Duodenal mucosa (tissue), 2 donors: ENCODE data around the gene ST8SIA6.

Source experiments
- H3K27ac ChIP-seq: one replicate; pipeline ENCODE4 v1.7.0; 2013; ENCODE audit warnings: low read depth, low read length
- H3K27me3 ChIP-seq, 2 donors: one replicate each; pipeline ENCODE4 v1.7.0; 2013; ENCODE audit warnings: low read length in 2 of 2, control low read depth in 1 of 2; ENCODE audit not compliant: insufficient read depth in 2 of 2, control insufficient read depth in 1 of 2
- H3K36me3 ChIP-seq, 2 donors: one replicate each; pipeline ENCODE4 v1.7.0; 2013; ENCODE audit warnings: low read length in 2 of 2, control low read depth in 1 of 2; ENCODE audit not compliant: insufficient read depth in 2 of 2, control insufficient read depth in 1 of 2
- H3K4me1 ChIP-seq, 2 donors: one replicate each; pipeline ENCODE4 v1.7.0; 2013; ENCODE audit warnings: low read length in 2 of 2, control low read depth in 1 of 2; ENCODE audit not compliant: insufficient read depth in 2 of 2, control insufficient read depth in 1 of 2
- H3K4me3 ChIP-seq, 2 donors: one replicate each; pipeline ENCODE4 v1.7.0; 2013; ENCODE audit warnings: low read length in 2 of 2, low read depth in 1 of 2
- H3K9ac ChIP-seq, 2 donors: one replicate each; pipeline ENCODE4 v1.7.0; 2013; ENCODE audit warnings: low read length in 2 of 2, low read depth in 1 of 2
- H3K9me3 ChIP-seq, 2 donors: one replicate each; pipeline ENCODE4 v1.7.0; 2013; ENCODE audit warnings: low read length in 2 of 2, control low read depth in 1 of 2; ENCODE audit not compliant: control insufficient read depth in 1 of 2

ST8SIA6 gene

GRCh38 chr10:17375936-17376584 is 78.3 kb downstream of the ST8SIA6 start:
- Histone ChIP-seq H3K4me3 (no peak overlapping the region), H3K9ac (no peak overlapping the region), H3K36me3 (no peaks in the 10 kb centered on the region), H3K9me3 (no peaks in the 10 kb centered on the region), H3K27me3 (no peaks in the 10 kb centered on the region), H3K4me1 (peaks cover 0 to 5% of the 10 kb centered on the region in 2 donors), H3K27ac (no peak overlapping the region)

GRCh38 chr10:17368708-17369272 is 85.6 kb downstream of the ST8SIA6 start:
- no peaks in the 10 kb centered on the region for H3K9me3 ChIP-seq
- no peaks in the 10 kb centered on the region for H3K36me3 ChIP-seq
- no peak overlapping the region for H3K9ac ChIP-seq
- H3K4me1 ChIP-seq, result no peaks in the 10 kb centered on the region
- no peaks in the 10 kb centered on the region for H3K27me3 ChIP-seq
- no peak overlapping the region for H3K27ac ChIP-seq
- H3K4me3 ChIP-seq, result no peak overlapping the region

GRCh38 chr10:17366705-17367104 is 87.7 kb downstream of the ST8SIA6 start:
- H3K4me3 ChIP-seq, result no peak overlapping the region
- H3K27ac ChIP-seq, result no peak overlapping the region
- H3K36me3 ChIP-seq, result no peaks in the 10 kb centered on the region
- no peaks in the 10 kb centered on the region for H3K9me3 ChIP-seq
- no peaks in the 10 kb centered on the region for H3K4me1 ChIP-seq
- no peaks in the 10 kb centered on the region for H3K27me3 ChIP-seq
- H3K9ac ChIP-seq, result no peak overlapping the region

GRCh38 chr10:17365402-17365801 is 89.0 kb downstream of the ST8SIA6 start:
- Histone ChIP-seq H3K27ac (no peak overlapping the region), H3K9ac (no peak overlapping the region), H3K4me1 (no peaks in the 10 kb centered on the region), H3K36me3 (no peaks in the 10 kb centered on the region), H3K4me3 (no peak overlapping the region), H3K9me3 (no peaks in the 10 kb centered on the region), H3K27me3 (no peaks in the 10 kb centered on the region)

GRCh38 chr10:17358461-17358860 is 95.9 kb downstream of the ST8SIA6 start:
- H3K4me1 ChIP-seq, result no peaks in the 10 kb centered on the region
- H3K9me3 ChIP-seq, result no peaks in the 10 kb centered on the region
- H3K4me3 ChIP-seq, result no peak overlapping the region
- no peak overlapping the region for H3K27ac ChIP-seq
- no peaks in the 10 kb centered on the region for H3K36me3 ChIP-seq
- no peaks in the 10 kb centered on the region for H3K27me3 ChIP-seq
- no peak overlapping the region for H3K9ac ChIP-seq

GRCh38 chr10:17357781-17358180 is 96.6 kb downstream of the ST8SIA6 start:
- Histone ChIP-seq H3K27ac (no peak overlapping the region), H3K36me3 (no peaks in the 10 kb centered on the region), H3K9ac (no peak overlapping the region), H3K9me3 (no peaks in the 10 kb centered on the region), H3K4me1 (no peaks in the 10 kb centered on the region), H3K4me3 (no peak overlapping the region), H3K27me3 (no peaks in the 10 kb centered on the region)

- H3K4me3 ChIP-seq, result no peak overlapping the region
- no peak overlapping the region for H3K27ac ChIP-seq
- no peaks in the 10 kb centered on the region for H3K36me3 ChIP-seq
- no peak overlapping the region for H3K9ac ChIP-seq
- no peaks in the 10 kb centered on the region for H3K27me3 ChIP-seq
- H3K4me1 ChIP-seq, result no peaks in the 10 kb centered on the region
- H3K9me3 ChIP-seq, result no peaks in the 10 kb centered on the region
Measured at GRCh38 chr10:17356820-17357219, 97.6 kb downstream of the ST8SIA6 start.

GRCh38 chr10:17354781-17355180 is 99.6 kb downstream of the ST8SIA6 start:
- H3K4me3 ChIP-seq, result no peak overlapping the region
- H3K4me1 ChIP-seq, result no peaks in the 10 kb centered on the region
- H3K27me3 ChIP-seq, result no peaks in the 10 kb centered on the region
- H3K9me3 ChIP-seq, result no peaks in the 10 kb centered on the region
- H3K9ac ChIP-seq, result no peak overlapping the region
- no peaks in the 10 kb centered on the region for H3K36me3 ChIP-seq
- H3K27ac ChIP-seq, result no peak overlapping the region

GRCh38 chr10:17353568-17354300 is 100.7 kb downstream of the ST8SIA6 start:
- Histone ChIP-seq H3K9me3 (no peaks in the 10 kb centered on the region), H3K4me3 (no peak overlapping the region), H3K4me1 (peaks cover 0 to 6% of the 10 kb centered on the region in 2 donors), H3K9ac (no peak overlapping the region), H3K36me3 (no peaks in the 10 kb centered on the region), H3K27me3 (no peaks in the 10 kb centered on the region), H3K27ac (no peak overlapping the region)

- no peaks in the 10 kb centered on the region for H3K27me3 ChIP-seq
- H3K9me3 ChIP-seq, result no peaks in the 10 kb centered on the region
- H3K9ac ChIP-seq, result no peak overlapping the region
- H3K4me3 ChIP-seq, result no peak overlapping the region
- no peak overlapping the region for H3K27ac ChIP-seq
- peaks cover 0 to 6% of the 10 kb centered on the region in 2 donors for H3K4me1 ChIP-seq
- H3K36me3 ChIP-seq, result no peaks in the 10 kb centered on the region
Measured at GRCh38 chr10:17352583-17352982, 101.8 kb downstream of the ST8SIA6 start.
